ENCODE results near the gene PLXNA2.
A peak's percentile ranks its signal among the peaks of the same experiment; 100 is the strongest.

Gene PLXNA2

DNA sequence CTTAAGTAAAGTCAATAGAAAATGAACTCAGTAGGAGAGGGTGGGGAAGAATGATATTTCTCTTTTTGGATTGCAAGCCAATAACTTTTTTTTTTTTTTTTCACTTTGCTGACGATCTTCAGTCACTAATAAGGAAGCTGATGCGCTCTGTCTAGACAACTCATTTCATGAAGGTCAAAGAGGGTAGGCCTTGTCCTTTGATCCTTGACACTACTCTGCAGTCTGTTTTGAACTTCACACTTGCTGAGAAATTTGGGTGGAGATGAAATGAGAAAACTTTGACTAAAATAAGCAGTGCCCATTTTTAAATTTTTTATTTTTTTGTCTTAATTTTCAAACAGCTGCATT is 20.9 kb upstream of the PLXNA2 start:
- DNase-seq (ENCODE audit: low read depth in 1 of 2, low spot score in 1 of 2), result no peak

DNA sequence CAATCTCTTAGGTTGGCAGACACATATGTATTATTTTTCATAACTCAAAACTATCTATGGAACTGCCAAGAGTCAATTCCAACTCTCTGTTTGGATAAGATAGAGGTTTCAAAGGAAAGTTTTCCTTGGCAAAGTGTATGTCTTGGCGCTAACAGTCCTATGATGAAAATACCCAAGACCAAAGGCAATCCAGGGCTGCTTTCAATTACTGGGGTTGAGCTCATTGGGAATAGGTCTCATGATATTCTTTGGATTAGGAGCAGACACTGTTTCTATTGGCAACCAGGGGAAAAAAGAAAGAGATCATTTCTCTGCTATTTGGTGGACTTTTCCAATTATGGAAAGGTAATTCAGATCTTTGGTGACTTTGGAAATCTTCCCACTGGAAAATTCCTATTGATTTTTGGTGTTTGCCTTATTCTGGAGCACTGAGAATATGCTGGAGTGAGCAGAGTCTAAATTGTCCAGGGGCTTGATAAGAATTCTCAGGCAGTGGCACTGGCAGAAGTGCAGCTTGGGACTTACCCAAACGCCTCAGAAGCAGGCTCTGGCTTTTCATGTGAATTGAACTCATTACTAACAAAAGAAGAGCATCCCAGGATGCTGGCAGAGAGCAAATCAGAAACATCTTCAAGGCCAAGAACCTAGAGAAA is 20.4 kb upstream of the PLXNA2 start:
- DNase-seq (ENCODE audit: low read depth in 1 of 2, low spot score in 1 of 2), result no peak

DNA sequence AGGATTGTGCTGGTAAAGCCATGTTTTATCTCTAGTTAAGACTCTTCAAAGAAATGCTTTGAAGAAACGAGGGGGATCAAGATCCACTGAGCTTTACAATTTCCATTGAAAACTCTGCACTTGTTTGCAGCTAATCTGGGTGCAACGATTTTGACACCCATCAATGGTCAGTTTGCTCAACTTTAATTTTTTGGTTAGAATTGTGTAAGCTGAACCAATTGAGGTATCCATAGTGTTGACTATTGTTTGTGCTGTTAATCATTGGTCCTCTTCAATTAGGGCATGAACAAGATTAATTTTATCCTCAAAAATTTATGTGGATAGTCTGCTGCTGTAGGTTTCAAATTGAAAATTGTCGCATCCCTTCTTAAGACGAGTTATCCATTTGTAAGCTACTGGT is 17.7 kb upstream of the PLXNA2 start:
- DNase-seq (ENCODE audit: low read depth in 1 of 2, low spot score in 1 of 2), result no peak

DNA sequence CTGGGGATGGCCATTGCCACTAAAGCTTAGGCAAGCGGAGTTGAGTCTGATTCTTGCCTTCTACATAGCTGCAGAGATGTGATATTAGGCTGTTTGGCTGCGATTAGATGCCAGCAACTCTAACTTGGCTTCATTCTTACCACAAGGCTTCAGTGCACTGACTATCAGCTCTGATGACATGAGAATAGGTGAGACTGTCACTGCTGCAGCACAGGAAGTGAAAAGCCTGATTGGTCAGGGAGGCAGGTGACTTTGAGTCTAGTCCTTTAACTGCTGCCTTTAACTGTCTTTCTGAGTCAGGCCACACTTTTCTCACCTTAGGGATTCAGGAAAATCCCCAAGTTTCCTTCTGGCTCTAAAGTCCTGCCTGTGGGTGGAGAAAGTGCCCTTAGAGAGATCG is 14.1 kb upstream of the PLXNA2 start:
- no peak for DNase-seq (ENCODE audit: low read depth in 1 of 2, low spot score in 1 of 2)

DNA sequence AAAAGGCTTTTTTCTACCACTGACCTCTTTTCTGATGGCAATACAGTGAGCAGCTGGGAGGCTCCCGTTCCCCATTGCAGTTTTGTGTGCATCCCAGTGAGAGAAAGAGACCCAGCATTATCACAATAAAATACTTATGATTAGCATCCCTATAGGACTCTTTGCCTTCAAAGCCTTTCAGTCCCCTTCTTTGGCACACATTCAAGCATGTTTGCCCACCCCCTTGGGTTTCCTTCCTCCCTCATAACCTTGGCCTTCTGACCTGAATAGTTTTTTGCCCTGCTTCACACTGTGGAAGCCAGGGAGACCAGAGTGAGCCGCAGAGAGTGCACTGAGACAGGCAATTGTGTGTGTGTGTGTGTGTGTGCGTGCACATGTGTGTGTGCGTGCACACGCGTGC is 13.2 kb upstream of the PLXNA2 start:
- no peak for DNase-seq (ENCODE audit: low read depth in 1 of 2, low spot score in 1 of 2)

DNA sequence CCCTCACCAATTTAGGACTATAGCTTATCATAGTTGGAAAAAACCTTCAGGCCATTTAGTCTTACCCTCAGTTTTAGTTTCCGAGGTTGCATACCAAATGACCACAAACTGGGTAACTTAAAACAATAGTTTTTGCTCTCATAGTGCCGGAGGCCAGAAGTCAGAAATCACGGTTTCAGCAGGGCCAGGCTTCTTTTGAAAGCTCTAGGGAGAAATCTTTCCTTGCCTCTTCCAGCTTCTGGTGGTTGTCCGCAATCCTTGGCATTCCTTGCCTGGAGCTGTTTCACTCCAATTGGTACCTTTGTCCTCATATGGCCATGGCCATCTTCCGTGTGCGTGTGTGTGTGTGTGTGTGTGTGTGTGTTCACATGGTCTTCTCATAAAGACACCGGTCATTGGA is 12.4 kb upstream of the PLXNA2 start:
- no peak for DNase-seq (ENCODE audit: low read depth in 1 of 2, low spot score in 1 of 2)

DNA sequence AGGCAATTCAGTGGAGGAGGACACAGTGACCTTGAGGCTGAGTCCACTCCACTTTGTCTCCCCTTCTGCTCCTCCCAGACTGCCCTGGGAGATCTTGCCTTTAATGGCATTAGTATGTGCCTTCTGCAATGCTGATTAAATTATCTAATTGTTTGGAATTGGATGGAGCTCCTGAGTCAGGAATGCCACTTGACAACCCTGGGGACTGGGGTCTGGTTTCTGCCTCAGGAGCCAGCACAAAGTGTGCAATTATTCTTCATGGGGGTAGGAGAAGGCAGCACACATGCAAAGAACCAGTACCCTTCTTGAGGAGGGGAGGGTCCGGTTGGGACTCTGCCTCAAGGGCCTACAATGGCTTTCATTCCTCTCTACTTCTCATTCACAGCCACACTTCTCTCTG is 11.9 kb upstream of the PLXNA2 start:
- no peak for DNase-seq (ENCODE audit: low read depth in 1 of 2, low spot score in 1 of 2)

DNA sequence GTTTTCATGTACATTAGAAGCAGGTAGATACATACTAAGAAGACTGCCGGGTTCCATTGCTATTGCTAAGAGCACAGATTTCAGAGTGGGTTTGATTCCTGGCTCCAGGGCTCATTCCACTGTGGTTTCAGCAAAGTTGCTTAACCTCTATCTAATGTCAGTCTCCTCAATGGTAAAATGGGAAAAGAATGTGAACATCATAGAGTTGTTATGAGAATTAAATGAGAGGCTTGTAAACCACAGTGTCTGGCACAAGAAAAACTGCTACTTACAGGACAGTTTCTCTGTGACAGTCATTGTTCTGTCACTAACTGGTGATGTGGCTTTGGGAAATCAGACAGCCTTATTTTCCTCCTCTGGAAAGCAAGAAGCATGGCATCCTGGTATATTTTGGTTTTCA is 10.7 kb upstream of the PLXNA2 start:
- DNase-seq (ENCODE audit: low read depth in 1 of 2, low spot score in 1 of 2), result no peak

DNA sequence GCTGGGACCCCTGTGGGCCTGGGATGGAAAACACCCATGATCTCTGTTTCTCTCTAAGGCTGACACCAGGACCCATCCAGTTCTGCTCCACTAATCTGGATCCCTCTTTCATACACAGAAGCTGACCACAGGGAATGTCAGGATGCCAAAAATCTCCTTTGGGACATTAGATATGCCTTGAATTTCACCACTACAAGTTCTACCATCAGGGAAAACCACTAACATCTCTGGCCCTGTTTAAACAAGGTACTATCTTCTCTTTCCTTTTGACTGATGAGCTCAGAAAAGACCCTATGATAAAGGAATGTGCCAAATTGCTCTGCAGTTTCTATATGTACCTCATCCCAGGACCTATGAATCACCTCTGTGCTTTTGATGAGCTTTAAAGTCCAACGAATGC is 10.2 kb upstream of the PLXNA2 start:
- DNase-seq (ENCODE audit: low read depth in 1 of 2, low spot score in 1 of 2), result no peak

DNA sequence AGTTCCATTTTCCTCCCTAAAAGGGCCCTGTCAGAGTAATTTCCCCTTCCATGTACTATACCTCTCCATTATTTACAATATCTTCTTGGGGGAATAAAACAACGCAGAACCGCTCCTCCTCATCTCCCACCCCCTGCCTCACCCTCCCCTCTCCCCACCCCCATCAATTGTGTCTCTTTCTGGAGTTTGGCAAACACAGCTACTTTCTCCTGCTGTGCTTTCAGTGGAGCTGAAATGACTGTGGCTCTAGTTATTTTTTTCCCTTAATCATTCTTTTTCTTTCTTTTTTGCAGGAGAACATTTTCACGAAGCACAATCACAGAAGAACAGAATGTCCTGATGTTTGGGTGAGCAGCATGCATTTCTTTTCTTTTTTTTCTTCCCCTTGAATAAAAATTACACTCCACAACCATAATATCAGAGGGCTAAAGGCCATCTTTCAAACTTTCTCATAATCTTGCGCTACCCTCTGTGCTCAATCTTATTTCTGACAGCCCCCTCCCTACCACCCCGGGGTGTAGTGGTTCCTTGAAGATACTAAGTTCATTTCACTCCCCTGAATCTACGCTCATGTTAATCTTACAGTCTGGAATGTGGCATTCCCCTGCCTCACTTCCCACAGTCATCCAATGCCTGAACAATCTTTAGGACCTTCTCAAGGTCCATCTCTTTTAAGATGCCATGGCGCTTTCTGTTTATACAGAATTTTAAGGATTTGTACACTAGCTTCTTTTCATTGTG is 8.8 kb upstream of the PLXNA2 start:
- no peak for DNase-seq (ENCODE audit: low read depth in 1 of 2, low spot score in 1 of 2)

DNA sequence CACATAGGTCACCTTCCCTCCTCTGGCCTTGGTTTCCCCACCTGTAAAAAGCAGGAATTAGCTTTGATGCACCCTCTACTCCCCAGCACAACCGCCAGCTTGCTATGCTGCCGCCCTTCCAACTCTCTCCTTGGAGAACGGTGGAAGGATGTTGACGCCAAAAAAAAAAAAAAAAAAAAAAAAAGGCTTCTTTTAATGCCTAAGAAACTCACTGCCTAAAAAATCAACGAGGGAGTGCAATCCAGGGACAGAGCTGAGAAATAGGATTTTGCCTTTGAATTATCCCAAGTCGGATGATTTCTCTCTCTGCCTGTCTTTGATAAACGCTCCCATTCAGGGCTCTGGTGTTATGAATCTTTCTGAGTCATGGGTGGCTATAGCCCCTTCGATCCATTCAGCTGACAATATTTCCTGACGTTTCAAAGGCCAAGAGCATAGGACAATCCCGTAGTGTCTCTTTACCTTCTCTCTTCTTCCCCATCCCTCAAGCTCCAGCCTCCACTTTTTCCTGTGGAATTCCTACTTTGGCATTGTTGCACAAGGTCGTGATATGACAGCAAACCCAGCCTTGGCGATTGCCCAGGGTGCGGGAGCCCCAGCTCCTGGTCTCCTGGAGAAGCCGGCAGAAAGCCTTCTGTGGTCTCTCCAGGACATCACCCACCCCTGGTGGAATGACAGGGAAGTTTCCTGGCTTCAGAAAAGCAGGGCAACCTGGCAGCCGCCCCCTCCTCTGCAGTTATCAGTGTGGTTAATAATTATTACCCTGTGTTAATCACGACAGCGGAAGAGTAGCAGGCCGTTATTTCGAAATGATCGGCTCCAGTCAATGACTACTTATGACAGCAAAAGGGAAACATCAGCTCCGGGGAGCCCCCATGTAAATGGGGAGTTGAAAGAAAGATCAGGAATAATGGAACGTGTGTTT is 8.0 kb upstream of the PLXNA2 start:
- DNase-seq (ENCODE audit: low read depth in 1 of 2, low spot score in 1 of 2), result no peak

DNA sequence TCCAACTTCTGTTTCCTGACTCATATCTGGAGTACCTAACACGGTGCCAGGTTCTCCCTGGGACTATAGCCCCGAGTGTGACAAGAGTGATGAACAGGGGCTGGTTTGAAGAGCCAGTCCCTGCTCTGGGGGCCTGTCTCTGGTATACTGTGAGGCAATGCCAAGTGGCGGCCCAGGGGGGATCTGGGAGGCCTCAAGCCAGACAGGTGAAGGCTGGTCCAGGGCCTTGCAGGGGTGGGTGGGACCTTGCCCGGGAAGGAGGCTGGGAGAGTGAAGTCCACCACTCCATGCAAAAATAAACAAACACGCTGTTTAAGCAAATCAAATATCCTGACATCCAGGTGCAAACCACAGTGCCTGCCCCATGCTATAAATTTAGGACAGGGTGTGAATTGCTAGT is 6.8 kb upstream of the PLXNA2 start:
- no peak for DNase-seq (ENCODE audit: low read depth in 1 of 2, low spot score in 1 of 2)

DNA sequence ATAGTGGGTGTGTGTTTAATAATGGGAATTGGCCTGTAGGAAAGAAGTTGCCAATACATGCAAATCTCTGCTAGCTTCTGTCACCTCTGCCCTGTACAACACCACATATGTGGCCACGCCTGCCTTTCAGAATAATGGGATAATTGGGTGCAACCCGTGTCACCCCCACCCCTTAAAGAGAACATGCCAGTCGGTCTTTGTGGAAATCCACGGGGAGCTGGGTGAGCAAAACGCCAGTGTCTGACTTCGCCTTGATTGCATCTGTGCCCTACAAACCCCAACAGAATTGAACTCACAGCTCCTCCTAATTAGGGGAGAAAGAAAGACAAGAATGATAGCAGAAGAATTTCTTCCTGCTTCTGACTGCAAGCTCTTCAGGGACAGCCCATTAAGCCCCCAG is 6.4 kb upstream of the PLXNA2 start:
- no peak for DNase-seq (ENCODE audit: low read depth in 1 of 2, low spot score in 1 of 2)

DNA sequence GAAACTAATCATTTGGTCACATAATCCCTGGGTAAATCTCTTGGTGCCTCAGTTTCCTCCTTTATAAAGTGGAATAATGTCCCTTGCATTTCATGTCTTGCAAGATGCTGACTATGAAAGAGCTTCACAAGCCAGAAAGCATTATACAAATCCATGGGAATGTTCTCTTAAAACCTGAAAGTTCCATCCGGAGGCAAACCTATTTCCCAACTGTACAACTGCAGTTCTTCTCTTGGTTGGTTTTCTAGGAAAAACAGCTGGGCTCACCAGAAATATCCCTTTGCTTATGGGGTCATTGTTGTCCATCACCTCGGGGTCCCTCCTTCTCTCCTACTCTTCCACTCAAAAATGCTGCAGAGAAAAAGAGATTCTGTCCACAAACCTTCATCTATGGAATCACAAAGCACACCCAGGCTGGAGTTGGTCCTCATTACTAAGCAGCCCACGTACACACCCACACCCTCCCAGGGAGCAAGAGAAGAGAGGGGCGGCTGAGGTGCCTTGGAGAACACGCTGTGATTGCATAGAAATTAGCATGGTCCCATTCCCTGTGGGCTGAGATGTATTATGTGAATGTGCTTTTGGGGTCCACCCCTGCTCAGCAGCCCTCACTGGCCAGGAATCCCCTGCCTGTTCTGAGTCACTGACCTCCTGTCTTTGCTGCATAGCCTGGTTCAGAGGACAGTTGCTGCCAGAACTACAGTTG is 5.0 kb upstream of the PLXNA2 start:
- DNase-seq (ENCODE audit: low read depth in 1 of 2, low spot score in 1 of 2), result no peak

DNA sequence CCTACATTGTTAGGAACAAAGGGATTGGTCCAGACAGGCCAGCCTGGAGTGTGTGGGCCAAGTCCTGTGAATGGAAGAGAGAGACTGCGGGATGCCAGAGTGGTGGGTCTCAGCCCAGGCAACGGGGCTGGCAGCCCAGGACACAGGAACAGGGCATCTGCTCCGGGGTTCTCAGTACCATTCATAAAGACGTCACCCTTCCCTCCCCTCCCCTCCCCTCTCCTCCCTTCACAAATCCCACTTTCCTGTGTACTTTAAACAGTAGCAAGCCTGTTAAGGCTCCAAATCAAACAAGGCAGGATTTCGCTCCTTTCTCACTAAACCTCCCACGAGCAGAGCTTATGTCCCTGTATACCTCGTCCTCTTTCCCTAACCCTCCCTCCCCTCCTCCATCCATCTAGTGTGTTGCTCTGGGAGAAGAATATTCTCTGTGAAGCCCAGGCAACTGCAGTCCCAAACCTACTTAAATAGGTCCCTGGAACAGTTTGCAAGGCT is 4.2 kb upstream of the PLXNA2 start:
- DNase-seq (ENCODE audit: low read depth in 1 of 2, low spot score in 1 of 2), result no peak

DNA sequence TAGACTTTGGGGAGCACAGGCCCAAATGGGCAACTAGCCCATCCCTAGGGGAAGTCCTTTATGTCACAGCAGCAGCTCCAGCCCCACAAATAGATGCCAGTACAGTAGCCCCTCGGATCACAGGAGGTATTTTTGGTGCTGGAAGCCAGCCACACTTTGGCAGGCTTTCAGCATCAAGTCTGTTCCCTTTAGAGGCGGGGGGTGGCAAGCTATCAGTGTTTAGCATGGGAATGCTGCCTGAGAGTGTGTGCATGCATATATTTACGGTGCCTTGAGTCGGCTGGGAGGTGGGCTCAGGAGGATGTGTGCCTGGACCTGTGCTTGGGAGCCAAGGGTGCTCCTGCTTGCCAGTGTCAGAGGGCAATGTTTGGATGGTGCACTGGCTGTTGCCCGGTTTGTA is 3.5 kb upstream of the PLXNA2 start:
- no peak for DNase-seq (ENCODE audit: low read depth in 1 of 2, low spot score in 1 of 2)

DNA sequence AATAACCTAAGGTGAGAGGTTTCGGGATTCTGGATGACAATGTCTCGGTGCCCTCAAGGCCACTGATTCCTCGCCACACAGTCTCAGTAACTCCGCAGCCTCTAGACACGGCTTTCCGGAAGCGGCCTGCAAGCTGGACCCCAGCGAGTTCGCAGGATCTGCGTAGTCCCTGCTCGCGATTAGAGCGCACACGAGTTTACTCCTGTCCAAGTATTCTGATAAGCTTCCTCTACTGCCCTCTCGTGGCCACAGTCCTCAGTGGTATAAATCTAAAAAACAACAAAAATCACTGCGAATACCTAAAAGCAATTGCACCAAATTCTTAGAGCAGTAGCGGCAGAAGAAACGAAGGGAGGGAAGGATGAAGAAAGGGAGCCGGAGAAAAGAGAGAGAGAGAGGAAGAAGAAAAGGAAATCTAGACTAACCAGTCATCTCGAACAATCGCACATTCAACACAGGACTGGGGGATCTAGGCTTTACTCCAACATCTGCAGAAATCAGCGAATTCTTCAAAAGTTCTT is 1.1 kb upstream of the PLXNA2 start:
- peak; percentile 42 to 51 for DNase-seq (ENCODE audit: low read depth in 1 of 2, low spot score in 1 of 2)

DNA sequence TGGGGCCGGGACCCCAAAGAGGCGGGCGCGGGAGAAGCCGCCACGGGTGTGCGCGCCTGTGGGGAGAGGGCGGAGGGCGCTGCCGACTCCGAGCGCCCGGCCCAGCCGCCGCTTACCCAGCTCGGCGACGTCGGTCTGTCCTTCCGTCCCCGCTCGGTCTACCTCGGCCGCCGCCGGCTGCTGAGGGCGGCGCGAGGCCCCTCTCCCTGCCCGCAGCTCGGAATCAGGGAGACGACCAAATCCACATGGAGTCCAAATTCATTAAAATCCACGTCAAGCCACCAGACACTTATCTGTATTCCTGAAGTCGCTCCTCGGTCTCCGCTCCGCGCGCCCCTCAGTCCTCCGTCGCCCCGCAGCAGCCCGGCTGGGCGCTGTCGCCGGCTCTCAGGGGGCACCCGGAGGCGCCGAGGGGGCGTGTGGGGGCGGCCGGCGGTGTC is 637 bp downstream of the PLXNA2 start:
- DNase-seq (ENCODE audit: low read depth in 1 of 2, low spot score in 1 of 2), result peak in 1 of 2 donors; percentile 10

DNA sequence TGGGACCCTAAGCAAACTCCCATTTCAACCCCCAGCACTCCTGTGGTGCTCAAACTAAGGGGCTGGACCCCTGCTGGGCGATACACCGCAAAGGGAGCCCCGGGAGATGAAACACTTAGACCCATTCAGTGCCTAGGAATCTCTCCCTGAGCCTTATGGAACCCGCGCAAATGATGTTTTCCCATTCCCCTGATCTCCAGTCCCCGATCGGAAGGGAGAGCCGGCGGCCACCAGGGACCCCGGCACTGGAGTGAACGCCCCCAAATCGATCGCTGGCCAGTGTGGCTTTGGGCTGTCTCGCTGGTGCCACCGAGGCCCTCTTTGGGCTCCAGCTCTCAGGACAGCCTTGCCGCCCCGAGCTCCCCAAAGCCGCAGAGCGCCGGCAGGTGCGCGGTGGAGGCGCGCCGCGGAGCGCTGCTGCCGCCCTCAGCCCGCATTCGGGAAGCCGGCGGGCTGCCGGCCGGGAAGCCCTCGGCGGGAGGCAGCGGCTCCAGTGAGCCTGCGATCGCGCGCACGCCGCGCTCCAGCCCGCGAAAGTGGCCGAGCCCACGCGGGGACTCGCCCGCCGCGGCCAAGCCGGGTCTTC is 1.1 kb downstream of the PLXNA2 start:
- no peak for DNase-seq (ENCODE audit: low read depth in 1 of 2, low spot score in 1 of 2)

DNA sequence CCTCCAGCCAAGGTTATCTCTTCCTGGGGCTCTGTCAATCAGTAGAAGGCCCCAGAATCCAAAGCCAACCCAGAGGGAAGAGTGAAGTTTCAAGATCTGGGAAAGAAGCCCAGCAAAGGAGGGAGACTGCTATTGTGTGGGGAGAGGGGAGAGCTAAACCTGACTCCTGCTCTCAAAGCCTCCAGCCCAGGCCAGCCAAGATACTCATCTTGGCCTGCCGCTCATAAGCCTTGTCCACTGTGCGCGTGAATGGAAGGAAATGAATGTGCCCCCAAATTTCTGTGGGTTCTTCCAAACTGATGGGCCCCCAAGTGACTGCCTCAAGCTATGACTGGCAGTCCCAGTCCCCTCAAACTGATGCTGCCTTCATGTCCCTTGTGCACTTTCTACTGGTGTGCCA is 2.0 kb downstream of the PLXNA2 start:
- no peak for DNase-seq (ENCODE audit: low read depth in 1 of 2, low spot score in 1 of 2)

DNA sequence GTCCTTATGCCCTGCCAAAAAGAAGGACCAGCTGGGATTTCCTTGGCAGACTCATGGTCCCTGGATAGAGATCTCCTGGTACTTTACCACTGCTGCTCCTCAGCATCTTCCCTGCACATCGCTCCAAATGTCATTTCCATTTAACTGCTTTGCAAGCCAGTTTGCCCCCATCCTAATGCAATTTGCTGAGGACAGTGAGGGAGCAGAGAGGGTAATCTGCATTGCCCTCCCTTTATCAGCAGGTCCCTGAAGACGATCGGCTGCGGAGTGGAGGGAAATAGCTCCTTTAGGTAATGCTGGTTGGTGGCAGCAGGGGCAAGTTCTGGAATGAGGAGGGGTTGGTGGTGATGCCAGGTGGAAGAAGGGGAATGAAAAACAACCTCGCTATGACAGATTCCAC is 2.7 kb downstream of the PLXNA2 start:
- DNase-seq (ENCODE audit: low read depth in 1 of 2, low spot score in 1 of 2), result no peak

All from stimulated activated CD4-positive, alpha-beta T cell treated with anti-CD3 and anti-CD28 coated beads, Interleukin-15, amount 100 ng/mL, for 1 hour (primary cell).